Upper lobe of left lung (tissue), 4 donors: Measurements from ENCODE around the gene PPP1R1B.

Experiments
- EP300 ChIP-seq, 4 donors: sonication (generic); formaldehyde crosslinking; IDR thresholded peaks; one replicate each; pipeline ENCODE4 v1.5.1; 2017; ENCODE audit warnings: antibody characterized with exemption in 4 of 4, control low read depth in 2 of 4
- POLR2A ChIP-seq, 4 donors: fragments of 450-650 bp; IDR thresholded peaks; one replicate each; pipeline ENCODE4 v1.5.1; 2016 to 2017; ENCODE audit warnings: antibody characterized with exemption in 4 of 4, mild to moderate bottlenecking in 2 of 4
- TF ChIP-seq, protein P1 (sequence below), 6 experiments: fragments of 450-650 bp in 4 of 6; fragments of 200-600 bp in 2 of 6; sonication (generic) in 2 of 6; IDR thresholded peaks; one replicate each; pipeline ENCODE4 v1.5.1; 2016 to 2019; ENCODE audit warnings: antibody characterized with exemption in 6 of 6

DNA sequence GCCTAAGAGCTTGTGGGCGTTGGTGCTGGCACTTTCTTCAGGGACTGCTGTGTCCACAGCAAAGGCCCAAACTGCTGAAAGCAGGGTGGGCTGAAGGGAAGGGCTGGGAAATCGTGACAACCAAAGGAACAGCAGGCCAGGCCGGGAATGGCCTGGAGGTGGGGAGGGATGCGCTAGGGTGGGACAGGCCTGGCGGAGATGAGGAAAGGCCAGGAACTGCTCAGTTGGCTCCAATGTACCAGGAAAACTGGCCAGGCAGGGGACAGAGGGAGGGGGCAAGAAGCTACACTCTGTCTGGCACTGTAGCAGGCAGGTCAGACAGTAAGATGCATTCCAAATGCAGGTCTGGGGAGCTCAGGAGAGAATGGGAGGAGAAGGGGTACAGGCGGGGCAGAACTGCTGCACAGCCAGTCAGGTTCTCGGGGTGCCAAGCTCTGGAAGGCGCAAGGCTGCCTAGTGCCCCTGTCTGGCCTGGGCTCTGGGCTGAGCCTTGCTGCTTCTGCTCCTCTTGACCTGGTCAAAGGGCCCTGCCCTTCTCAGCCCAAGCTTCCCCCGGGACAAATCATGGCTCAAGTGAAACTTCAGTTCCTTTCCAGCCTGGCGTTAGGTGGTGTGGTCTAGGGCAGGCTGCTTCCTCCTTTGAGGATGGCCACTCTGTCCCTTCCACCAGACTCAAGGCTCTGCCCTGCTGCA lies 48.8 kb downstream of the PPP1R1B start:
- TF ChIP-seq POLR2A (IDR thresholded peaks at IDR 0.05), result no peak
- TF ChIP-seq, protein P1, sequence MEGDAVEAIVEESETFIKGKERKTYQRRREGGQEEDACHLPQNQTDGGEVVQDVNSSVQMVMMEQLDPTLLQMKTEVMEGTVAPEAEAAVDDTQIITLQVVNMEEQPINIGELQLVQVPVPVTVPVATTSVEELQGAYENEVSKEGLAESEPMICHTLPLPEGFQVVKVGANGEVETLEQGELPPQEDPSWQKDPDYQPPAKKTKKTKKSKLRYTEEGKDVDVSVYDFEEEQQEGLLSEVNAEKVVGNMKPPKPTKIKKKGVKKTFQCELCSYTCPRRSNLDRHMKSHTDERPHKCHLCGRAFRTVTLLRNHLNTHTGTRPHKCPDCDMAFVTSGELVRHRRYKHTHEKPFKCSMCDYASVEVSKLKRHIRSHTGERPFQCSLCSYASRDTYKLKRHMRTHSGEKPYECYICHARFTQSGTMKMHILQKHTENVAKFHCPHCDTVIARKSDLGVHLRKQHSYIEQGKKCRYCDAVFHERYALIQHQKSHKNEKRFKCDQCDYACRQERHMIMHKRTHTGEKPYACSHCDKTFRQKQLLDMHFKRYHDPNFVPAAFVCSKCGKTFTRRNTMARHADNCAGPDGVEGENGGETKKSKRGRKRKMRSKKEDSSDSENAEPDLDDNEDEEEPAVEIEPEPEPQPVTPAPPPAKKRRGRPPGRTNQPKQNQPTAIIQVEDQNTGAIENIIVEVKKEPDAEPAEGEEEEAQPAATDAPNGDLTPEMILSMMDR (IDR thresholded peaks at IDR 0.05), result no peak
- TF ChIP-seq EP300 (IDR thresholded peaks at IDR 0.05), result no peak
